ENCODE measurements around the gene DNAH10. TPM values are rescaled to one million over a fixed set of nuclear protein-coding genes. Genes with fewer than 3 reads are reported as not detected.

The DNAH10 gene
- total and polyA plus RNA-seq, 2 of the 13 experiments (the other 11 are each of a cell fraction or from before 2014, with no cell fraction given), result 0.01 to 0.02 TPM

GRCh38 chr12:123748661-123749060 is 13.4 kb upstream of the DNAH10 start:
- DNase-seq (ENCODE audit: low spot score), result no peak
- no peak for FAIRE-seq
- BruUV-seq (replicated peaks), result no TSS peak
- TF ChIP-seq ZMAT5 (CRISPR knock-in tag; IDR thresholded peaks at IDR 0.05; ENCODE audit: borderline replicate concordance, low read depth) (no peak), ZNF577 (CRISPR knock-in tag; IDR thresholded peaks at IDR 0.05; ENCODE audit: borderline replicate concordance, low read depth) (no peak), MAFK (conservative IDR thresholded peaks at IDR 0.05 in 1 of 2, IDR thresholded peaks at IDR 0.05 in 1 of 2; ENCODE audit: low read length in 2 of 2) (no peak), RFXANK (CRISPR knock-in tag; IDR thresholded peaks at IDR 0.05) (no peak), SNRNP70 (IDR thresholded peaks at IDR 0.05; ENCODE audit: low read depth, low read length) (no peak), CHCHD3 (CRISPR knock-in tag; IDR thresholded peaks at IDR 0.05) (no peak), ZNF773 (CRISPR knock-in tag; IDR thresholded peaks at IDR 0.05; ENCODE audit: borderline replicate concordance) (no peak)
- ChIA-PET CTCF (ENCODE audit: low intra/inter-chr PET ratio, low total read pairs) (no interaction called here), POLR2A (no interaction called here)
- no peaks in the 10 kb centered on the region; a peak in 1 of 5 replicates for H3K27me3 ChIP-seq (ENCODE audit: control insufficient read depth in 1 of 2, insufficient read depth in 2 of 2, low read length in 2 of 2)
- H3K79me2 ChIP-seq (ENCODE audit: insufficient read depth, low read length), result no peaks in the 10 kb centered on the region
- no peaks in the 10 kb centered on the region for H4K20me1 ChIP-seq (ENCODE audit: insufficient read depth, low read length)
- H2AFZ ChIP-seq (ENCODE audit: low read length), result no peak overlapping the region
- H3K9ac ChIP-seq (ENCODE audit: insufficient read depth, low read depth, low read length), result no peak overlapping the region
- intact Hi-C loops (cut with micrococcal nuclease; ENCODE audit: unreplicated experiment), result no loop called here
- H3K4me2 ChIP-seq (ENCODE audit: low read depth, low read length), result no peak overlapping the region
- H3K4me3 ChIP-seq (replicated peaks in 1 of 3; ENCODE audit: insufficient read depth in 1 of 3, low read depth in 2 of 3, low read length in 3 of 3), result no peak overlapping the region
- 78% methylated on average over 4 of the region's 4 CpGs for WGBS (ENCODE audit: low lambda C conversion rate)
- in situ Hi-C loops (cut with HindIII; ENCODE audit: extremely low pct_ligation_motif_present, low pct_unique_long_range_greater_than_20kb), result no loop called here
- H3K9me3 ChIP-seq (ENCODE audit: low read length), result no peaks in the 10 kb centered on the region
- no peaks in the 10 kb centered on the region for H3K4me1 ChIP-seq (ENCODE audit: insufficient read depth, low read length)
- no peak for ATAC-seq
- H3K36me3 ChIP-seq (replicated peaks in 1 of 2; ENCODE audit: control insufficient read depth in 1 of 2, insufficient read depth in 2 of 2, low read length in 2 of 2), result peaks cover 14 to 49% of the 10 kb centered on the region in 2 experiments
- no peak overlapping the region for H3K27ac ChIP-seq (ENCODE audit: extremely low read length, insufficient read depth, low read length)

- Histone ChIP-seq H3K27me3 (ENCODE audit: control insufficient read depth in 1 of 2, insufficient read depth in 2 of 2, low read length in 2 of 2) (no peaks in the 10 kb centered on the region; a peak in 1 of 5 replicates), H2AFZ (ENCODE audit: low read length) (no peak overlapping the region), H3K36me3 (replicated peaks in 1 of 2; ENCODE audit: control insufficient read depth in 1 of 2, insufficient read depth in 2 of 2, low read length in 2 of 2) (peaks cover 13 to 50% of the 10 kb centered on the region in 2 experiments), H3K4me3 (replicated peaks in 1 of 3; ENCODE audit: insufficient read depth in 1 of 3, low read depth in 2 of 3, low read length in 3 of 3) (no peak overlapping the region), H4K20me1 (ENCODE audit: insufficient read depth, low read length) (no peaks in the 10 kb centered on the region), H3K4me1 (ENCODE audit: insufficient read depth, low read length) (no peaks in the 10 kb centered on the region), H3K27ac (ENCODE audit: extremely low read length, insufficient read depth, low read length) (no peak overlapping the region), H3K9ac (ENCODE audit: insufficient read depth, low read depth, low read length) (no peak overlapping the region), H3K4me2 (ENCODE audit: low read depth, low read length) (no peak overlapping the region), H3K79me2 (ENCODE audit: insufficient read depth, low read length) (no peaks in the 10 kb centered on the region), H3K9me3 (ENCODE audit: low read length) (no peaks in the 10 kb centered on the region)
- in situ Hi-C loops (cut with HindIII; ENCODE audit: extremely low pct_ligation_motif_present, low pct_unique_long_range_greater_than_20kb) (no loop called here), intact Hi-C loops (cut with micrococcal nuclease; ENCODE audit: unreplicated experiment) (no loop called here)
- TF ChIP-seq CBX5 (CRISPR knock-in tag; IDR thresholded peaks at IDR 0.05; ENCODE audit: borderline replicate concordance), result no peak
- peak; percentile 66 for TF ChIP-seq ZNF629 (CRISPR knock-in tag; conservative IDR thresholded peaks at IDR 0.05)
- no peak for TF ChIP-seq SETDB1 (CRISPR knock-in tag; IDR thresholded peaks at IDR 0.05; ENCODE audit: borderline replicate concordance)
- no TSS peak for BruUV-seq (replicated peaks)
- FAIRE-seq, result no peak
- POLR2A ChIA-PET, result no interaction called here
- ATAC-seq, result no peak
- 99% methylated on average over 10 of the region's 10 CpGs for WGBS (ENCODE audit: low lambda C conversion rate)
- CTCF ChIA-PET (ENCODE audit: low intra/inter-chr PET ratio, low total read pairs), result no interaction called here
- DNase-seq (ENCODE audit: low spot score), result no peak
These were observed 12.7 kb upstream of the DNAH10 start for GRCh38 chr12:123749355-123749754.
